ENCODE results near the gene JSRP1.
A peak's percentile ranks its signal among the peaks of the same experiment; 100 is the strongest.

Gene JSRP1

DNA sequence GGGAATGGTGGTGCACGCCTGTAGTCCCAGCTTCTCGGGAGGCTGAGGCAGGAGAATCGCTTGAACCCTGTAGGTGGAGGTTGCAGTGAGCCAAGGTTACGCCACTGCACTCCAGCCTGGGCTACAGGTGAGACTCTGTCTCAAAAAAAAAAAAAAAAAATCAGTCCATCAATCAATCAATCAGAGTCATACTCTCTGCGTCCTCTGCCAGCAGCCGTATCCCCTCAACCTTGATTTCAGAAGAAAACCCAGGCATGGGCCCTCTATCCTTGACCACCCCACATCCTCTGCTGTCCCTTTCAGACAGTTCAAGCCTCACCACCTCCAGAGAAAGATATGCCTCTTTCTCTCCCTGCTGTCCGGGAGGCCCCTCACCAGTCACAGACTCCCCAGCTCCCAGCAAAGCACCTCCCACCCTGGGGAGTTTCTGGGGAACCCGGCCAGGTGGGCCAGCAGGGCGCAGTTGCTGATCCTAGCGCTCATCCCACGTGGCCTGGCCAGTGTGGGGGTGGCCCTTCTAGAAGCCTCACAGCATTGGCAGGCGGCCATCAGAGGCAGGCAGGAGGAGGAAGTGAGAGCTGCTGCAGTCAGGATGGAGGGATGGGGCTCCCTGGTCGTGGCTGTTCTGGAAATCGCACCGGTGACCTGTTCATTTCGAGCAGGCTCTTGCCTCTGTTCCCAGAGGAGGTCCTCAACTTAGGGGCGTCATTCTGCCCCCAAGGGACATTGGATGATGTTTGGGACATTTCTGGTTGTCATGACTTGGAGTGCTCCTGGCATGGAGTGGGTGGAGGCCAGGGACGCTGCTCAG, 10.2 kb upstream of the JSRP1 start:
- peak; percentile 14 for DNase-seq

GRCh38 chr19:2261438-2262172, 5.4 kb upstream of the JSRP1 start:
- DNase-seq: peak; percentile 22

GRCh38 chr19:2260341-2260805, 4.2 kb upstream of the JSRP1 start:
- DNase-seq: no peak

- no peak for DNase-seq
These were observed 3.1 kb upstream of the JSRP1 start for GRCh38 chr19:2259336-2259735.

DNA sequence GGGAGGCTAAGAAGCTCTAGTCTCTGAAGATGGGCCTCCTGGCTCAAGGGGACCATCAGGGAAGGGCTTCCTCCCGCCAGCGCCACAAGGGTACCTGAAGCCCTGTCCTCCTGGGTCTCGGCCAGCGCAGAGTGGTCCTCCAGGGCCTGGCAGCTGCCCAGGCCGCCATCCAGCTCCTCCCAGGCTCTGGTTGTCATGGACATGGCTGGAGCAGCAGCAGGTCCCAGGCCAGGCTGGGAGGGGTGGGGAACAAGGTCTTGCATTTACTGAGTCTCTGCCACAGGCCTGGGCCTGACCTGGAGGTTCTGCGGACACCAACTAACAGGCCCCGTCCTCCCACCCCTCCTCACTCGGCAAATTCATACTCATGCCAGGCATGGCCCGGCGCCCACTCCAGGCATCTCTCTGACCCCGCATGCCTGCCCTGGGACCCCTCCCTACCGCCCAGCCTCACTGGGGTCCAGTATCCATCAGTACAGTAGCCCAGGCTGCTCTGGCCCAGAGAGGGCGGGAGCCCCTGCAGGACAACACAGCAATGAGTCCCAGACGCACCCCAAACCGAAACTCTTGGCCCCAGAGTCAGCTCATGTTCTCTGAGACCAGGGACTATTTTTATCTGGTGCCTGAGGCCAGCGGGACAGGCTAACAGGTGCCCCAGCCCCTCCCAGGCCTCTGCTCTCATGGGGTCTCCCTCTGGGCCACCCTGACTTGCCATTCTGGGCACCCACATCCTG, 938 bp downstream of the JSRP1 start:
- DNase-seq: no peak

DNA sequence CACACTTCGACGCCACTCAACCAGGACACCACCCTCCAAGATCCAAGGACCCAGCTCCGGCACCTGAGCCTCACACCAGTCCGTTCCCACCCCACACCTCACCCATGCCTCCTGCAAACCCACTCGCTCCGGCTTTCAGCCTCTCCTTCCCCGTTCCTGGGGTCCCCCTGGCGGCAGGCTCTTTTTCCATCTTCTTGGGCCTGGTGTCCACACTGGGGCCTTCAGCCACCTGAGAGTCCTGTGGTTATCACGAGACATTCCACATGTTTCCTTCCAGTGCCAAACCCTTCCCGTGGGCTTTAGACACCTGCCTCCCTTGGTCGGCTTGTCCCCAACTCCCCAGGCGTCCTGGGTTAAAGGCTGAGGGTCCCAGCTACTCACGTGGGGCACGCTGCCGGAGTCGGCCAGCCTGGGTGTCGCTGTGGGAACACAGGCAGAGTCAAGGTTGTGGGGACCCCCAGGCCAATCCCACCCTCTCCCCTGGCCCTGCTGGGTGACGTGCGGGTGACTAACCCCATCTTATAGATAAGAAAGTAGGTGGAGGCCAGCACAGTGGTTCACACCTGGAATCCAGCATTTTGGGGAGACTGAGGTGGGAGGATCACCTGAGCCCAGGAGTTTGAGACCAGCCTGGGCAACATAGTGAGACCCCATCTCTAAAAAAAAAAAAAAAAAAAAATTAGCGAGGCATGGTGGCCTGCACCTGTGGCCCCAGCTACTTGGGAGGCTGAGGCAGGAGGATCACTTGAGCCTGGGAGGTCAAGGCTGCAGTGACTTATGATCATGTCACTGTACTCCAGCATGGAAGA, 1.9 kb downstream of the JSRP1 start:
- no peak for DNase-seq

- peak; percentile 33 for DNase-seq
These were observed 2.8 kb downstream of the JSRP1 start for GRCh38 chr19:2253106-2254063.

DNA sequence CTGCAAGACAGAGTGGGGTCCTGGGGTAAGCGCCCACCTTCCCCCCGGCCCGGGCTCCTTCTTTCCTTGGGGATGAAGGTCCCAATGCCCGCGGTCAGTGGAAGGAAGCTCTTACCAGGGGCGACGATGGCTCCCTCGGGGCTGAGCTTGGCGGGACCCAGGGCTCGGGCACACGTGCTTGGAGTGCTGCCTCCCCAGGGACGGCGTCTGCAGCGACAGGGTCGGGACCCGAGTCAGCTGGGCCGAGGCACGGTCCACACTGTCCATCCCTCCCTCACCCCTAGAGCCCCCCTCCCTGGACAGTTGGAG, 3.5 kb downstream of the JSRP1 start:
- DNase-seq: no peak

DNA sequence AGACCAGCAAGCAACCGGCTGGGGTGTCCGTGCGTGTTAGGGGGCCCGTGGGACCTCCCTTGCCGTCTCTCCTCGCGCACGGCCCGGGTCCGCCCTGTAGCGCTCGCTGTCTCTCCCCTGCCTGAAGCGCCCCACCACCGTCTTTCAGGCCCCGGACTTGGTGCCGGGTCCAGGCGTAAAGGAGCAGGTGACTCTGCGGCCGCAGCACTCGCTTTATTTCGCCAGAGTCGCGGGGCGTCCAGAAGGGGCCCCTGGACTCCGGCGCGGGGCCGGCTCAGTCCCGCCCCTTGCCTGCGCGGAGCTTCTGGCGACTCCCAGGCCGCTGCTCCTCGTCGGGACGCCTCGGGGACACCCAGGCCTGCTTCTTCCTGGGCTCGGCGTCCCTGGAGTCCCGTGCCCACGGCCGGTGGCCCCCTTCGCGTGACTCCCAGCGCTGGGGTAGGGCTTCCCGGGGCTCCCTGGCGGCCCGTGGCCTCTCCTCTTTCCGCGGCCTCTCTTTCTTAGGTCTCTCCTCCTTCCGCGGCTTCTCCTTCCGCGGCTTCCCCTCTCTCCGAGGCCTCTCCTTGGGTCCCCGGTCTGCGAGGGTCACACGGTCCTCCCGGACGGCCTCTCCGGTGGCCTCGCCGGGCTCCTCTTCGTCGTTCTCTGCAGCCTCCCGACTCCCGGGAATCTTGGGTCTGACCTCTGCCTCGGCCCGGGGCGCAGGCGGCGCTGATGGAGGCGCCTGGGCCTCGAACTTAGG, 4.0 kb downstream of the JSRP1 start:
- DNase-seq: no peak

DNA sequence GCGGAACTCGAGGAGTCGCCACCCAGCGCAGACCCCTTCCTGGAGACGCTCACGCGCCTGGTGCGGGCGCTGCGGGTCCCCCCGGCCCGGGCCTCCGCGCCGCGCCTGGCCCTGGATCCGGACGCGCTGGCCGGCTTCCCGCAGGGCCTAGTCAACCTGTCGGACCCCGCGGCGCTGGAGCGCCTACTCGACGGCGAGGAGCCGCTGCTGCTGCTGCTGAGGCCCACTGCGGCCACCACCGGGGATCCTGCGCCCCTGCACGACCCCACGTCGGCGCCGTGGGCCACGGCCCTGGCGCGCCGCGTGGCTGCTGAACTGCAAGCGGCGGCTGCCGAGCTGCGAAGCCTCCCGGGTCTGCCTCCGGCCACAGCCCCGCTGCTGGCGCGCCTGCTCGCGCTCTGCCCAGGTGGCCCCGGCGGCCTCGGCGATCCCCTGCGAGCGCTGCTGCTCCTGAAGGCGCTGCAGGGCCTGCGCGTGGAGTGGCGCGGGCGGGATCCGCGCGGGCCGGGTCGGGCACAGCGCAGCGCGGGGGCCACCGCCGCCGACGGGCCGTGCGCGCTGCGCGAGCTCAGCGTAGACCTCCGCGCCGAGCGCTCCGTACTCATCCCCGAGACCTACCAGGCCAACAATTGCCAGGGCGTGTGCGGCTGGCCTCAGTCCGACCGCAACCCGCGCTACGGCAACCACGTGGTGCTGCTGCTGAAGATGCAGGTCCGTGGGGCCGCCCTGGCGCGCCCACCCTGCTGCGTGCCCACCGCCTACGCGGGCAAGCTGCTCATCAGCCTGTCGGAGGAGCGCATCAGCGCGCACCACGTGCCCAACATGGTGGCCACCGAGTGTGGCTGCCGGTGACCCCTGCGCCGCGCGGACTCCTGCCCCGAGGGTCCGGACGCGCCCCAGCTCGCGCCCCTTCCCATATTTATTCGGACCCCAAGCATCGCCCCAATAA, 4.8 kb downstream of the JSRP1 start:
- no peak for DNase-seq

DNA sequence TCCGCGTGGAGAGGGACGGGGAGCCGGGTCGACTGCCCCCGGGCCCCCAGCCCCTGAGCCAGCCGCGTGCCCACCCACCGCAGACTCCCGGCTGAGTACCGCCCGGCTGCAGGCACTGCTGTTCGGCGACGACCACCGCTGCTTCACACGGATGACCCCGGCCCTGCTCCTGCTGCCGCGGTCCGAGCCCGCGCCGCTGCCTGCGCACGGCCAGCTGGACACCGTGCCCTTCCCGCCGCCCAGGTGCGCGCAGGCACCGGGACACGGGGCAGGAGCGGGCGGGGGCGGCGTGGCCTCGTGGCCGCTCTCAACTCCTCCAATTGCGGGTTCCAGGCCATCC, 5.5 kb downstream of the JSRP1 start:
- no peak for DNase-seq

GRCh38 chr19:2249880-2250765, 6.1 kb downstream of the JSRP1 start:
- no peak for DNase-seq

DNA sequence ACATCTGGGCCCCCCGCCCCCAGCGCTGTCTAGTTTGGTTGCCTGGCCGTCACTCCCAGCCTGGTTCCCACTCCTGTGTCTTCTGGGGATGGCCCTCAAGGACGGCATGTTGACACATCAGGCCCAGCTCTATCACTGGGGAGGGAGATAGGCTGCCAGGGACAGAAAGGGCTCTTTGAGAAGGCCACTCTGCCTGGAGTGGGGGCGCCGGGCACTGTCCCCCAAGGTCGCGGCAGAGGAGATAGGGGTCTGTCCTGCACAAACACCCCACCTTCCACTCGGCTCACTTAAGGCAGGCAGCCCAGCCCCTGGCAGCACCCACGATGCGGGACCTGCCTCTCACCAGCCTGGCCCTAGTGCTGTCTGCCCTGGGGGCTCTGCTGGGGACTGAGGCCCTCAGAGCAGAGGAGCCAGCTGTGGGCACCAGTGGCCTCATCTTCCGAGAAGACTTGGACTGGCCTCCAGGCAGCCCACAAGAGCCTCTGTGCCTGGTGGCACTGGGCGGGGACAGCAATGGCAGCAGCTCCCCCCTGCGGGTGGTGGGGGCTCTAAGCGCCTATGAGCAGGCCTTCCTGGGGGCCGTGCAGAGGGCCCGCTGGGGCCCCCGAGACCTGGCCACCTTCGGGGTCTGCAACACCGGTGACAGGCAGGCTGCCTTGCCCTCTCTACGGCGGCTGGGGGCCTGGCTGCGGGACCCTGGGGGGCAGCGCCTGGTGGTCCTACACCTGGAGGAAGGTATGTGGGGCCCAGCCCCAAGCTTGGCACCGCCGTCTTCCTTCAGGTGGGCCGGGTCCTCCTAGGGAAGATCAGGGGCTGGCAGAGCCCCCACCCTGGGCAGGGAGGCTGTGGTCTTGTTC, 7.0 kb downstream of the JSRP1 start, which contains the start of gene AMH:
Gene AMH (plus strand): TSS at position 314 of the 857 bp plus-strand sequence. CDS start 10 bp downstream, at position 324.
- DNase-seq: no peak

DNA sequence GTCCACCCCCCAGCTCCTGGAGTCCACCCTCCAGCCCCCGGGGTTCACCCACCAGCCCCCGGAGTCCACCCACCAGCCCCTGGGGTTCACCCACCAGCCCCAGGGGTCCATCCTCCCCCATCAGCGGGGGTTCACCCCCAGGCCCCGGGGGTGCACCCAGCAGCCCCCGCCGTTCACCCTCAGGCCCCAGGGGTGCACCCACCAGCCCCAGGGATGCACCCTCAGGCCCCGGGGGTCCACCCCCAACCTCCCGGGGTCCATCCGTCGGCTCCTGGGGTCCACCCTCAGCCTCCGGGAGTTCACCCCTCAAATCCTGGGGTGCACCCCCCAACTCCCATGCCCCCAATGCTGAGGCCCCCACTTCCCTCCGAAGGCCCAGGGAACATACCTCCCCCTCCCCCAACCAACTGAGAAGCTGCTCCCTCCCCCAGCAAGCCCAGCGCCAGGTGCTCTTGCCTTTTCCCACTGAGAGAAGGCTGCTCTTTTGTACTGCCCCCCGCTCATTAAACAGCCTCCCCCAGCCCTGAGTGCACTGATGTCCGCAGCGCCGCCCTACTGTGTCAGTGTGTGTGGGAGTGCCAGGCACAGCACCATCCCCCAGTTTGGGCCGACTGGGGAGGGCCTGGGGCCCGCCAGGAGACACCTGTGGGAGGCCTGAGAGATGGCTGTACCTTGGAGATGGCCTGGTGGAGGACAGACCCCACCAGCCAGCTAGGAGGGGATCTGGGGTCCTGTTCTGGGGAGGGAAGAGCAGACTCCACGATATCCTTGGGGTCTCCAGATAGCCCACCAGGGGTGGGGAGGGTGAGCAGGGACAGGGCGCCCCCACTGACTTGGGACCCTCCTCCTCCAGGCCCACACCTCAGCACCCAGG, 7.8 kb downstream of the JSRP1 start:
- no peak for DNase-seq

- no peak for DNase-seq
These were observed 8.7 kb downstream of the JSRP1 start for GRCh38 chr19:2247433-2248101.

DNA sequence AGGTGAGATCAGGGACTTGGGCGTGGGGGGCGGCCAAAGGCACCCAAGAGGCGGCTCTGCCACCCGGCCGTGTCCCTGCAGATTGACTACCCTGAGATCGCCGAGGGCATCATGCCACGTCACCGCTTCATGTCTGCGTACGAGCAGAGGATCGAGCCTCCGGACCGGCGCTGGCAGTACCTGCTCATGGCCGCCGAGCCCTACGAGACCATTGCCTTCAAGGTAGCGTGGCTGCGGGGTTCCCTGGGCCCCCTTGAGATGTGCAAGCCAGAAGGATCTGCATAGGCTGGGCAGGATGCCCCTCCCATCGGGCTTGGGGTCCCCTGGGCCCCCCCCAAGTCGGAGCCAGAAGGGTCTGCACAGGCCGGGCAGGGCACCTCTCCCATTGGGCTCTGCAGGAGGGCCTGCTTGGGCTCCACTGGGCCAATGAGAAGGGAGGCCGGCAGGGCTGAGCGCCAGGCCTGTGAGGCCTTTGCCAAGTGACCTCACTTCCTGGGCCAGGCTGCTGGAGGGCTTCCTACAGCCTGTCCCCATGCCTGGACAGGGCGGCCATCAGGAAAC, 9.3 kb downstream of the JSRP1 start:
- no peak for DNase-seq
